IPS DF 6.9 (cell line): ENCODE results near the gene SUMF2.
"Not testable (repeated sequence)": the region's sequence is repeated elsewhere in the genome, so short reads cannot be mapped to it uniquely, and the experiment has no call there.

Experiments used
- DNase-seq: peaks from one replicate; pipeline ENCODE4 v3.0.0-alpha.2; 2013; ENCODE audit warnings: low read depth, low spot score
- H3K27ac ChIP-seq: one replicate; pipeline ENCODE4 v1.5.1; 2013; ENCODE audit warnings: low read length, control low read depth
- H3K27me3 ChIP-seq: 2 replicates; pipeline ENCODE4 v1.6.1; 2013; ENCODE audit warnings: mild to moderate bottlenecking, low read length; ENCODE audit not compliant: control insufficient read depth, insufficient read depth
- H3K36me3 ChIP-seq: 2 replicates; pipeline ENCODE4 v1.6.1; 2013; ENCODE audit warnings: low read length; ENCODE audit not compliant: control insufficient read depth, insufficient read depth
- H3K4me1 ChIP-seq: 2 replicates; pipeline ENCODE4 v1.6.1; 2013; ENCODE audit warnings: low read length; ENCODE audit not compliant: control insufficient read depth, insufficient read depth
- H3K4me3 ChIP-seq: 2 replicates; pipeline ENCODE4 v1.5.1; 2013; ENCODE audit warnings: mild to moderate bottlenecking, low read length
- H3K9me3 ChIP-seq: 2 replicates; pipeline ENCODE4 v1.6.1; 2013; ENCODE audit warnings: low read length, inconsistent platforms; ENCODE audit not compliant: control insufficient read depth, insufficient read depth
- WGBS: extraction: QIAGEN DNeasy Blood & Tissue Kit; methylation state at CpG from one replicate; pipeline ENCODE4 v1.1.7; 2013; ENCODE audit warnings: mixed read lengths, missing lambda C conversion rate; ENCODE audit not compliant: insufficient read length, insufficient coverage; 5-methylcytosine and 5-hydroxymethylcytosine counted together

SUMF2 gene

GRCh38 chr7:56040730-56041129 is 23.4 kb upstream of the SUMF2 start:
- WGBS = no CpG with 5 or more reads among the region's 3 CpGs
- Histone ChIP-seq H3K4me1 (no peaks in the 10 kb centered on the region), H3K4me3 (no peak overlapping the region), H3K9me3 (no peaks in the 10 kb centered on the region), H3K27ac (no peak overlapping the region), H3K27me3 (no peaks in the 10 kb centered on the region), H3K36me3 (no peaks in the 10 kb centered on the region; the same call in 1 of the 2 replicates)
- DNase-seq = no peak

GRCh38 chr7:56045758-56046157 is 18.3 kb upstream of the SUMF2 start:
- H3K27ac ChIP-seq, DNase-seq, H3K4me3 ChIP-seq, H3K27me3 ChIP-seq, H3K9me3 ChIP-seq, H3K36me3 ChIP-seq, H3K4me1 ChIP-seq: not testable (repeated sequence)
- WGBS = no CpG with 5 or more reads among the region's 2 CpGs

GRCh38 chr7:56046721-56047445 is 17.2 kb upstream of the SUMF2 start:
- no peaks in the 10 kb centered on the region for H3K27me3 ChIP-seq
- WGBS = no CpG with 5 or more reads among the region's 5 CpGs
- no peak for DNase-seq
- no peak overlapping the region for H3K27ac ChIP-seq
- H3K4me1 ChIP-seq = no peaks in the 10 kb centered on the region
- no peak overlapping the region for H3K4me3 ChIP-seq
- no peaks in the 10 kb centered on the region for H3K9me3 ChIP-seq
- H3K36me3 ChIP-seq = no peaks in the 10 kb centered on the region; the same call in 1 of the 2 replicates

- not testable (repeated sequence) for H3K4me1 ChIP-seq, DNase-seq, H3K27me3 ChIP-seq, H3K27ac ChIP-seq, H3K9me3 ChIP-seq, H3K36me3 ChIP-seq, H3K4me3 ChIP-seq
- no CpG with 5 or more reads among the region's 11 CpGs for WGBS
Measured at GRCh38 chr7:56047446-56048116, 16.5 kb upstream of the SUMF2 start.

GRCh38 chr7:56048245-56048644 is 15.8 kb upstream of the SUMF2 start:
- Histone ChIP-seq H3K4me1 (no peaks in the 10 kb centered on the region), H3K4me3 (no peak overlapping the region), H3K27me3 (no peaks in the 10 kb centered on the region), H3K36me3 (peaks cover under 1% of the 10 kb centered on the region; the same call in 1 of the 2 replicates), H3K27ac (no peak overlapping the region), H3K9me3 (no peaks in the 10 kb centered on the region)
- WGBS = no CpG with 5 or more reads among the region's 1 CpG
- DNase-seq = no peak

GRCh38 chr7:56048763-56049162 is 15.3 kb upstream of the SUMF2 start:
- not testable (repeated sequence) for H3K27ac ChIP-seq, H3K4me1 ChIP-seq, H3K36me3 ChIP-seq, H3K27me3 ChIP-seq, DNase-seq, H3K4me3 ChIP-seq, H3K9me3 ChIP-seq
- WGBS = no CpG with 5 or more reads among the region's 8 CpGs

GRCh38 chr7:56051053-56051338 is 13.1 kb upstream of the SUMF2 start:
- Histone ChIP-seq H3K9me3 (no peaks in the 10 kb centered on the region), H3K27ac (no peak overlapping the region), H3K4me3 (peak overlapping the region; percentile 100), H3K4me1 (no peaks in the 10 kb centered on the region), H3K27me3 (no peaks in the 10 kb centered on the region), H3K36me3 (peaks cover 4% of the 10 kb centered on the region; the same call in 1 of the 2 replicates)
- no peak for DNase-seq
- no CpG with 5 or more reads among the region's 9 CpGs for WGBS

- Histone ChIP-seq H3K27me3 (no peaks in the 10 kb centered on the region), H3K4me1 (no peaks in the 10 kb centered on the region), H3K27ac (no peak within 1 kb of the TSS), H3K36me3 (peaks cover 4% of the 10 kb centered on the region; the same call in 1 of the 2 replicates), H3K4me3 (peak within 1 kb of the TSS; percentile 100), H3K9me3 (no peaks in the 10 kb centered on the region)
- no CpG with 5 or more reads among the region's 97 CpGs for WGBS
- peak; percentile 92 for DNase-seq
Measured at GRCh38 chr7:56051339-56052191, 12.5 kb upstream of the SUMF2 start, which contains the start of the genes CCT6A and PSPH. Gene CCT6A (plus strand): TSS chr7:56051765. CDS start chr7:56051849, 84 bp downstream. Gene PSPH (minus strand): TSS chr7:56051444. CDS start chr7:56021212, 30,232 bp downstream.

GRCh38 chr7:56053379-56053778 is 10.7 kb upstream of the SUMF2 start:
- DNase-seq = no peak
- no peak overlapping the region for H3K4me3 ChIP-seq
- no peaks in the 10 kb centered on the region for H3K27me3 ChIP-seq
- H3K36me3 ChIP-seq = peaks cover 12% of the 10 kb centered on the region; the same call in 1 of the 2 replicates
- H3K27ac ChIP-seq = no peak overlapping the region
- H3K9me3 ChIP-seq = no peaks in the 10 kb centered on the region
- WGBS = no CpG with 5 or more reads among the region's 9 CpGs
- H3K4me1 ChIP-seq = no peaks in the 10 kb centered on the region

GRCh38 chr7:56053993-56054392 is 10.1 kb upstream of the SUMF2 start:
- no peaks in the 10 kb centered on the region for H3K4me1 ChIP-seq
- no peaks in the 10 kb centered on the region for H3K9me3 ChIP-seq
- H3K27me3 ChIP-seq = no peaks in the 10 kb centered on the region
- H3K27ac ChIP-seq = no peak overlapping the region
- H3K4me3 ChIP-seq = no peak overlapping the region
- WGBS = no CpG with 5 or more reads among the region's 2 CpGs
- peaks cover 14% of the 10 kb centered on the region for H3K36me3 ChIP-seq
- no peak for DNase-seq
